Activated T-helper 2 cell treated with anti-CD3 and anti-CD28 coated beads, Interferon-gamma antibody, Interleukin-2, Interleukin-4, amounts not matched to agents 10 μg/mL and 5 μg/mL and 100 μg/mL, durations not matched to agents 14 hours and 24 hours and 36 hours (primary cell): ENCODE measurements around the gene AAK1. TPM values are rescaled to one million over a fixed set of nuclear protein-coding genes. Genes with fewer than 3 reads are reported as not detected.

ENCODE experiments used
- DNase-seq: peaks from one replicate; pipeline ENCODE4 v3.0.0; 2021; ENCODE audit warnings: low spot score
- H3K27ac Mint-ChIP-seq: one replicate; pipeline ENCODE4 v1.8.0; 2021; ENCODE audit warnings: mixed read lengths
- H3K27me3 Mint-ChIP-seq: one replicate; pipeline ENCODE4 v1.8.0; 2021; ENCODE audit warnings: low read depth, mixed read lengths
- H3K36me3 Mint-ChIP-seq: one replicate; pipeline ENCODE4 v1.8.0; 2021; ENCODE audit warnings: low read depth, mixed read lengths
- H3K4me1 Mint-ChIP-seq: one replicate; pipeline ENCODE4 v1.8.0; 2021; ENCODE audit warnings: low read depth, mixed read lengths
- H3K4me3 Mint-ChIP-seq: one replicate; pipeline ENCODE4 v1.8.0; 2021; ENCODE audit warnings: low read depth, mild to moderate bottlenecking, moderate library complexity, mixed read lengths
- H3K9me3 Mint-ChIP-seq: one replicate; pipeline ENCODE4 v1.8.0; 2021; ENCODE audit warnings: mixed read lengths
- intact Hi-C: fragments of 100-400 bp; cut with micrococcal nuclease; formaldehyde crosslinking; loops from one replicate; pipeline ENCODE4 v1.15.1; 2023
- total RNA-seq: library from RNA; stranded (reverse); gene quantifications from 2 replicates; pipeline ENCODE4 v1.2.3, GENCODE V29; 2022

The AAK1 gene
- total RNA-seq, 1 donor from 2014 or later, result 108 TPM

- no peak overlapping the region for H3K4me3 Mint-ChIP-seq
- peaks cover 11% of the 10 kb centered on the region for H3K4me1 Mint-ChIP-seq
- peaks cover 5% of the 10 kb centered on the region for H3K9me3 Mint-ChIP-seq
- no peaks in the 10 kb centered on the region for H3K27me3 Mint-ChIP-seq
- H3K27ac Mint-ChIP-seq, result no peak overlapping the region
- peaks cover 83% of the 10 kb centered on the region for H3K36me3 Mint-ChIP-seq
- intact Hi-C loops, result no loop called here
- DNase-seq, result no peak
These were observed 114.1 kb downstream of the AAK1 start for GRCh38 chr2:69529480-69529879.

GRCh38 chr2:69525261-69525660, 118.3 kb downstream of the AAK1 start:
- Mint-ChIP-seq H3K4me1 (peaks cover 6% of the 10 kb centered on the region), H3K9me3 (no peaks in the 10 kb centered on the region), H3K36me3 (peaks cover 76% of the 10 kb centered on the region), H3K27me3 (no peaks in the 10 kb centered on the region), H3K27ac (no peak overlapping the region), H3K4me3 (no peak overlapping the region)
- DNase-seq, result no peak
- intact Hi-C loops, result no loop called here

DNA sequence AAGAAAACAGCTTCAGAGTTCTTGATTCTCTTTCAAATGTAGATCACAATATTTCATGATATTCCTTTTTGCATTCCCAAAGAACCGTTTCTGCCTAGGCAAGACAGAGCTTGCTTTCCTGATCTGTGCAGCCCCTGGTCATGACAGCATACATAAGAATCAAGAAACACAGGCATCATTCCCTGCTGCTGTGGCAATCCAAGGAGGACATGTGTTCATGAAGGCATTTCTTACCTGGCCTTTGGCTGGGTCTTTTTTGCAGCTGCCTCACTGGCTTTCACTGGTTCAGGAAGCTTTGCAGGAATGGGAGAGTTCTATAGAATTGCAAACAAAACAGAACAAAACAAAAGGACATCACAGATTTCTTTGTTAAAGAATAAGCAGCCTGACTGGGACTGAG, 118.7 kb downstream of the AAK1 start:
- DNase-seq, result no peak
- Mint-ChIP-seq H3K9me3 (no peaks in the 10 kb centered on the region), H3K36me3 (peaks cover 75% of the 10 kb centered on the region), H3K27me3 (no peaks in the 10 kb centered on the region), H3K27ac (no peak overlapping the region), H3K4me1 (peaks cover 6% of the 10 kb centered on the region), H3K4me3 (no peak overlapping the region)
- intact Hi-C loops, result no loop called here

- Mint-ChIP-seq H3K27ac (peak overlapping the region; percentile 40), H3K36me3 (peaks cover 79% of the 10 kb centered on the region), H3K27me3 (no peaks in the 10 kb centered on the region), H3K9me3 (no peaks in the 10 kb centered on the region), H3K4me3 (no peak overlapping the region), H3K4me1 (no peaks in the 10 kb centered on the region)
- no peak for DNase-seq
- intact Hi-C loops, result no loop called here
These were observed 121.8 kb downstream of the AAK1 start for GRCh38 chr2:69521747-69522146.

DNA sequence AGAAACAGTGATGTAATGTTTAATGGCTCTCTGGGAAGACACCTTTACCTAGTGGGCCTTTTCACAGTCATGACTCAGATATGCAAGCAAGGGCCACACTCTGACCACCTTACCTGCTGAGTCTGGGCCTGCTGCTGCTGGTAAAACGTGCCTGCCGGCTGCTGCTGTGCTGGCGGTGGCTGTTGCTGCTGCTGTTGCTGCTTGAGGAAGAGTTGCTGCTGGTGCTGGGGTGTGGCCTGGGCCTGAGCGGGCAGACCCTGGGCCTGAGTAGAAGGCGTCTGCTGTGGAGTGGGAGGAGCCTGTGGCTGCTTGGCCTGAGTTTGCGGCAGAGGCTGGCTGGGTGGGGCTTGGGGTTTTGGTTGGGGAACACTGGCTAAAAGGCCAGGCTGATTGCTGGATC, 124.7 kb downstream of the AAK1 start:
- Mint-ChIP-seq H3K4me3 (no peak overlapping the region), H3K4me1 (no peaks in the 10 kb centered on the region), H3K9me3 (no peaks in the 10 kb centered on the region), H3K36me3 (peaks cover 77% of the 10 kb centered on the region), H3K27me3 (no peaks in the 10 kb centered on the region), H3K27ac (no peak overlapping the region)
- no peak for DNase-seq
- intact Hi-C loops, result no loop called here

DNA sequence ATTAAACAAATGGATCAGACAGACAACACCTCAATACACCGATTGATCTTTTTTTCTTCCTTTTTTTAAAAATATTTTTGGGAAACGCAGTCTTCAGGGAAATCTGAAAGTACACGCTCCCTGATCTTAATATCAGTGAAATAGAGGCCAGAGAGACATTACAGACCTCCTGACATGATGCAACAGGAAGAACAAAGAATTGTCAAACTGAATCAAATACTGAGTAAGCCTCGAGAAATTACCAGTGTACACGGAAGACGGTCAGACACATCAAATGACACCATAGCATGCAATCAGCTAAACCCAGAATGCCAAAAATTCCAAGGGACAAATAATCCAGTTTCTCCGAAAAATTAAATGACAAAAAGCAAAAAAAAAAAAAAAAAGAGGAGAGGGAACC, 126.1 kb downstream of the AAK1 start:
- Mint-ChIP-seq H3K4me1 (no peaks in the 10 kb centered on the region), H3K27me3 (no peaks in the 10 kb centered on the region), H3K4me3 (no peak overlapping the region), H3K36me3 (peaks cover 76% of the 10 kb centered on the region), H3K27ac (peak overlapping the region; percentile 6), H3K9me3 (no peaks in the 10 kb centered on the region)
- intact Hi-C loops, result no loop called here
- DNase-seq, result no peak

DNA sequence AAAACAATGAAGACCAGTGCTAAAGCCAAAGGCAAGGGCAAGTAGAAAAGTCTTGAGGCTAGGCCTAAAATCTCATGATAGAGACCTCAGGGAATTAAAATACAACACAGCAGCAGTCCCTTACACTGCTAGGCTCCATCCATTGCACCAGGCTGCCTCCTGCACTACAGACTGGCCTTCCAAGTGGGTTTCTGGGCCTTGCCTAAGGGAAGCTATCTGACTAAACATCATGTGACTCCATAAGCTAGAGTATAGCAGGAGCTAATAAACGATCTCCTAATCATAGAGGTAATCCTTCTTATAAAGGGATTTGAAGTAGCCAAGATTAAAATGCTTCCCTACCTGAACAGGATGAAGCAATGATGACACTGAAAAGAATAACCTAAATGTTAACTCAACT, 128.7 kb downstream of the AAK1 start:
- peak overlapping the region; percentile 17 for H3K27ac Mint-ChIP-seq
- no peak overlapping the region for H3K4me3 Mint-ChIP-seq
- no peaks in the 10 kb centered on the region for H3K27me3 Mint-ChIP-seq
- no peak for DNase-seq
- H3K4me1 Mint-ChIP-seq, result peaks cover 4% of the 10 kb centered on the region
- H3K9me3 Mint-ChIP-seq, result peaks cover 4% of the 10 kb centered on the region
- intact Hi-C loops, result no loop called here
- peaks cover 82% of the 10 kb centered on the region for H3K36me3 Mint-ChIP-seq

- H3K36me3 Mint-ChIP-seq, result peaks cover 82% of the 10 kb centered on the region
- peak overlapping the region; percentile 17 for H3K27ac Mint-ChIP-seq
- intact Hi-C loops, result no loop called here
These were observed 129.1 kb downstream of the AAK1 start for GRCh38 chr2:69514406-69514805.

GRCh38 chr2:69512446-69512845, 131.1 kb downstream of the AAK1 start:
- no peak overlapping the region for H3K4me3 Mint-ChIP-seq
- H3K36me3 Mint-ChIP-seq, result peaks cover 89% of the 10 kb centered on the region
- no peaks in the 10 kb centered on the region for H3K27me3 Mint-ChIP-seq
- no peak overlapping the region for H3K27ac Mint-ChIP-seq
- H3K4me1 Mint-ChIP-seq, result peaks cover 25% of the 10 kb centered on the region
- intact Hi-C loops, result no loop called here
- DNase-seq, result no peak
- H3K9me3 Mint-ChIP-seq, result peaks cover 4% of the 10 kb centered on the region

More at GRCh38 chr2:69514406-69514805, 129.1 kb downstream of the AAK1 start:
- peaks cover 4% of the 10 kb centered on the region for H3K9me3 Mint-ChIP-seq
- no peaks in the 10 kb centered on the region for H3K27me3 Mint-ChIP-seq
- no peak overlapping the region for H3K4me3 Mint-ChIP-seq
- no peak for DNase-seq
- H3K4me1 Mint-ChIP-seq, result peaks cover 8% of the 10 kb centered on the region

- H3K27me3 Mint-ChIP-seq, result no peaks in the 10 kb centered on the region
- peaks cover 95% of the 10 kb centered on the region for H3K36me3 Mint-ChIP-seq
- H3K4me3 Mint-ChIP-seq, result no peak overlapping the region
- H3K9me3 Mint-ChIP-seq, result peaks cover 4% of the 10 kb centered on the region
- no peak overlapping the region for H3K27ac Mint-ChIP-seq
- peaks cover 36% of the 10 kb centered on the region for H3K4me1 Mint-ChIP-seq
- intact Hi-C loops, result no loop called here
- DNase-seq, result no peak
These were observed 133.3 kb downstream of the AAK1 start for GRCh38 chr2:69510204-69510603.

DNA sequence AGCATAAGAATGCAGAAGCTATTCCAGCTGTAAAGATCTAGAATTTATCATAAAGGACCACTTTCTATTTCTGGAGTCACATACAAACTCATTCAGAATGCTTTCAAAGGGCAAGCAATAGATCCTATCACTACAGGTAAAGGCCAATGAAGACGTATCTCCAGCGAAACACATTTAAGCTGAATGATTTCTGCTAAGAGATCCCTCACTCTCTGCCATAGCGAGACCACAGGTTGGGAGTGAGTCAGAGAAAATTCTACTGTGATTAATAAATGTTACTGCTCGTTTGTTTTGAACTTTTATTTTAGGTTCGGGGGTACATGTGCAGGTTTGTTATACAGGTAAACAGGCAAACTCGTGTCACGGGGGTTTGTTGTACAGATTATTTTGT, 133.8 kb downstream of the AAK1 start:
- H3K4me1 Mint-ChIP-seq, result peaks cover 36% of the 10 kb centered on the region
- H3K27ac Mint-ChIP-seq, result no peak overlapping the region
- peaks cover 92% of the 10 kb centered on the region for H3K36me3 Mint-ChIP-seq
- DNase-seq, result no peak
- intact Hi-C loops, result loop anchor here (5.0 kb wide), 4 partner anchors 72 to 263 kb away; partner anchors contain the start of genes AAK1, GFPT1 and NFU1
- H3K4me3 Mint-ChIP-seq, result no peak overlapping the region
- H3K27me3 Mint-ChIP-seq, result no peaks in the 10 kb centered on the region
- H3K9me3 Mint-ChIP-seq, result peaks cover 4% of the 10 kb centered on the region

DNA sequence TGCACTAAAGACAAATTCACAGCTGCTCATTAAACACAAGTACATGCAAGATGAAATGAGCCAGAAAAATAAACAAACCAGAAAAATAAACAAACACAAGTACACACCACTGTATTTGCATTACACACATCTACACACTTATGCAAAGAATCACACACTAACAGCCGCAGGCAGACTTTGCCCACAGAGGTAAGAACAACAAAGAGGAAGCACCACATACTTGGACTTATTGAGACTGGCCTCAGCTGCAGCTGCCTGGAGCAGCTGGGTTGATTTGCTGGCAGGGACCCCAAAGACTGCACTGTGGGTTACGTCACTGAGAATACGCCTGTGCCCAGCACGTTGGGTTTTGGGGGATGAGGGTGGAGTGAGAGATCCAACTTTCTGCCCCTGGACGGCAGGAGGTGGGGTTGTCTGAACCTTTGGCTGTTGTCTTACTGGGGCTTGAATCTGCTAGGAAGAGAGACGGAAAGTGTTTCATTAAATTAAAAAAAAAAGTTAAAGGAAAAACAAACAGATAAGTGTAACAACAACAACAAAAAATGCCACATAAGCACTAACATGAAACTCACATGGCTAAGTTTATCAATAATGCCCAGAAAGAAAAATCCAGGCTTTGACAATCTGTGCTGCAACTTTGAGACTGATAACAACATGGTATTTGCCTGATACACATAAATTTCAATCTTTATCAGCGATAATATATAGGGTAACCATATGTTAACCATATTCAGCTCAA, 134.4 kb downstream of the AAK1 start:
- no peak overlapping the region for H3K4me3 Mint-ChIP-seq
- peak overlapping the region; percentile 86 for H3K27ac Mint-ChIP-seq
- H3K27me3 Mint-ChIP-seq, result no peaks in the 10 kb centered on the region
- no peak for DNase-seq
- peaks cover 91% of the 10 kb centered on the region for H3K36me3 Mint-ChIP-seq
- intact Hi-C loops, result loop anchor here (5.0 kb wide), 4 partner anchors 72 to 263 kb away; partner anchors contain the start of genes AAK1, GFPT1 and NFU1
- H3K9me3 Mint-ChIP-seq, result peaks cover 4% of the 10 kb centered on the region
- peaks cover 36% of the 10 kb centered on the region for H3K4me1 Mint-ChIP-seq

DNA sequence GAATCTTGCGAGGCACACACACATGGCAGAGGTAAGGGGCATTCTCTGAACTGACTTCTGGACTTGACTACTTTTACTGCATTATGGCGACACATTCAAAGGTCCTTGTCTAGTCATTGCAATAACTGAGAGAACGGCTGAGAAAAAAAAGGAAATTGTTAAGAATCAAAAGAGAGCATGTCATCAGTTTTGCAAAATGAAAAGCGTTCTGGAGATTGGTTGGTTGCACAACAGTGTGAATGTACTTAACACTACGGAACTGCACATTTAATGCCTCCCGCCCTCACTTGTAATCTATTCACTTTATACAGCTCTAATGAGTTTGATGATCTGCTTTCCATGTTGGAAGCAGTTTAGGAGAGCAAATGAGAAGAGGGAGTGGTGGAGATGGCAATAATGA, 137.8 kb downstream of the AAK1 start:
- peaks cover 75% of the 10 kb centered on the region for H3K36me3 Mint-ChIP-seq
- H3K27ac Mint-ChIP-seq, result peak overlapping the region; percentile 75
- H3K4me3 Mint-ChIP-seq, result peak overlapping the region; percentile 52
- peaks cover 4% of the 10 kb centered on the region for H3K9me3 Mint-ChIP-seq
- intact Hi-C loops, result loop anchor here (5.0 kb wide), 4 partner anchors 68 to 267 kb away; partner anchors contain the start of genes AAK1, GFPT1 and NFU1
- peaks cover 41% of the 10 kb centered on the region for H3K4me1 Mint-ChIP-seq
- DNase-seq, result no peak
- H3K27me3 Mint-ChIP-seq, result no peaks in the 10 kb centered on the region
